Astrocyte of the spinal cord (primary cell): ENCODE measurements around the gene BCL2L13.

Source experiments
- DNase-seq: peaks from one replicate; pipeline ENCODE4 v3.0.0; 2011; ENCODE audit warnings: low read depth, low spot score
- H3K4me3 ChIP-seq: 2 replicates; pipeline ENCODE4 v1.5.1; 2011; ENCODE audit warnings: low read depth, mild to moderate bottlenecking, low read length, moderate library complexity
- in situ Hi-C: cut with HindIII; loops from 2 replicates; pipeline ENCODE4 v1.10.0; 2017; ENCODE audit warnings: low sequenced_read_pairs
- TF ChIP-seq, protein P1 (sequence below): IDR thresholded peaks from 2 replicates; pipeline ENCODE4 v1.5.1; 2012; ENCODE audit warnings: low read depth, mild to moderate bottlenecking, low read length, inconsistent platforms

Gene BCL2L13

DNA sequence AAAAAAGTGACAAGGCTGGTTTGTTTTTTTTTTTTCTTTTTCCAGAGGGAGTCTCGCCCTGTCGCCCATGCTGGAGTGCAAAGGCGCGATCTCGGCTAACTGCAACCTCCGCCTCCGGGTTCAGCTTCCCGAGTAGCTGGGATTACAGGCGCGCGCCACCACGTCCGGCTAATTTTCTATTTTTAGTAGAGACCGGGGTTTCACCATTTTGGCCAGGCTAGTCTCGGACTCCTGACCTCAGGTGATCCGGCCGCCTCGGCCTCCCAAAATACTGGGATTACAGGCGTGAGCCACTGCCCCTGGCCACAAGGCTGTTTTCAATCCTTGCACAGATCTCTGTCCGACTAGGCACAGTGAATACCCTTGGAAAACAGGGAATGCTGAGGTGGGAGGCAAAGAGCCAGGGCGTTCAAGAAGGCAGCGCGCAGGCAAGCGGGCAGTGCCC lies 10.6 kb upstream of the BCL2L13 start:
- in situ Hi-C loops, result no loop called here
- TF ChIP-seq, protein P1, sequence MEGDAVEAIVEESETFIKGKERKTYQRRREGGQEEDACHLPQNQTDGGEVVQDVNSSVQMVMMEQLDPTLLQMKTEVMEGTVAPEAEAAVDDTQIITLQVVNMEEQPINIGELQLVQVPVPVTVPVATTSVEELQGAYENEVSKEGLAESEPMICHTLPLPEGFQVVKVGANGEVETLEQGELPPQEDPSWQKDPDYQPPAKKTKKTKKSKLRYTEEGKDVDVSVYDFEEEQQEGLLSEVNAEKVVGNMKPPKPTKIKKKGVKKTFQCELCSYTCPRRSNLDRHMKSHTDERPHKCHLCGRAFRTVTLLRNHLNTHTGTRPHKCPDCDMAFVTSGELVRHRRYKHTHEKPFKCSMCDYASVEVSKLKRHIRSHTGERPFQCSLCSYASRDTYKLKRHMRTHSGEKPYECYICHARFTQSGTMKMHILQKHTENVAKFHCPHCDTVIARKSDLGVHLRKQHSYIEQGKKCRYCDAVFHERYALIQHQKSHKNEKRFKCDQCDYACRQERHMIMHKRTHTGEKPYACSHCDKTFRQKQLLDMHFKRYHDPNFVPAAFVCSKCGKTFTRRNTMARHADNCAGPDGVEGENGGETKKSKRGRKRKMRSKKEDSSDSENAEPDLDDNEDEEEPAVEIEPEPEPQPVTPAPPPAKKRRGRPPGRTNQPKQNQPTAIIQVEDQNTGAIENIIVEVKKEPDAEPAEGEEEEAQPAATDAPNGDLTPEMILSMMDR, result no peak
- H3K4me3 ChIP-seq, result peak overlapping the region; percentile 100
- DNase-seq, result no peak

DNA sequence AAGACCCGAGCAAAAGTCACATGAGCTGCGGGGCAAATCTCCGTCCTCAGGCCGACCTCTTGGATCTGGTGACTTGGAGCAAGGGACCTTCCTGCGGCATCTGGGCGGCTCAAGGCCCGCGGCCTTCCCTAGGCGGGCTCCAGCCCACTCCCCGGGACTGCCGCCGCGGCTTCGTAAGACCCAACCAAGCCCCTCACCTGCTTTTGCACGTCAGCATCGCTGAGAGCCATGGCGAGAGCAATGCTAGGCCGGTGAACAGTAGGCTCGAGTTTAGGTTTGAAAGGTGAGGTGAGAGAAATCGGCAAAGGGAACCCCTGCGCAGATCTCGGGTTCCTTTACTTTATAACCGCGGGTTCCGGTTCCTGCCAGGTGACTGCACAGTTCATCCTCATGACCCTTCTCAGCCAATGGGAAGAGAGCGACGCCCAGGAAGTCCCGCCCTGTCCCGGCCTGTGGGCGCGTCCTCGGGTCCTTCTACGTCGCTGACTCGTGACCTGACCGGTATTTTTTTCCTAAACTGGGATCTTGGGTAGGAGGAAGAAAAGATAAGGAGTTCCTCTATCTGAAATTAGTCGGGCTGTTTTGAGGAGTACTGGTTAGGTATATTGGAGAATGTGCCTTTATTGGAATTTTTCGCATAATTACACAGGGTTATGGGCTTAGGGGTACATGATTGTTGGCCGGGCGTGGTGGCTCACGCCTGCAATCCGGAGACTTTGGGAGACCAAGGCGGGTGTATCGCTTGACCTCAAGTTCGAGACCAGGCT lies 10.0 kb upstream of the BCL2L13 start, which contains the start of gene ATP6V1E1:
TSS of gene ATP6V1E1 (minus strand) at position 344 of the 767 bp plus-strand sequence. CDS start at position 230, 114 bp downstream.
- TF ChIP-seq, protein P1, result no peak
- peak; percentile 97 for DNase-seq
- in situ Hi-C loops, result no loop called here
- peak within 1 kb of the TSS; percentile 100 for H3K4me3 ChIP-seq

DNA sequence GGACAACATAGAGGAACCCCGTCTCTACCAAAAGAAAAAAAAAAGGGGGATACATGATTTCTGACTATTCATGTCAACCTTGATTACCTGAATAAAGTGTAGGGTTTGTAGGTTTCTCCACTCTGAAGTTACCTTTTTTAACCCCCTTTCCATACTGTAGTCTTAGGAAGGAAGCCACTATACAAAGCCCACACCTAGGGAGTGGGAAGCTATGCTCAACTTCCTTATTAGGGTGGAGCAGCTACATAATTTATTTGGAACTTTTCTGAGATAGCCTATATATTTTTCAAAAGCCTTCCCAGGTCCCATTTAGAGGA lies 9.4 kb upstream of the BCL2L13 start:
- in situ Hi-C loops, result no loop called here
- no peak for DNase-seq
- TF ChIP-seq, protein P1, result no peak
- H3K4me3 ChIP-seq, result peak overlapping the region; percentile 100

DNA sequence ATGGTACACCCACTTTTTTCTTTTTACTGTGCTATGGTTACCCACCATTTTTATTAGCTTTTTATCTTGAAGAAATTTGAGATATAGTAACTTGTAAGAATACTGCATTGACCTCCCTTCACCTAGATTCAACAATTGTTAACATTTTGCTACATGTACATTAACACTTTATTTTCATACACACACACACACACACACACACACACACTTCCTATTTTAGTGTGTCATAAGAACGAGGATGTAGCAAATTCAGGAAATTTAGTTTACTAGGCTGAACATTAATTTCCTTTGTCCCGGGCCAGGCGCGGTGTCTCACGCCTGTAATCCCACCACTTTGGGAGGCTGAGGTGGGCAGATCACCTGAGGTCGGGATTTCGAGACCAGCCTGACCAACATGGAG lies 8.9 kb upstream of the BCL2L13 start:
- TF ChIP-seq, protein P1, result no peak
- no peak for DNase-seq
- H3K4me3 ChIP-seq, result no peak overlapping the region
- in situ Hi-C loops, result no loop called here

DNA sequence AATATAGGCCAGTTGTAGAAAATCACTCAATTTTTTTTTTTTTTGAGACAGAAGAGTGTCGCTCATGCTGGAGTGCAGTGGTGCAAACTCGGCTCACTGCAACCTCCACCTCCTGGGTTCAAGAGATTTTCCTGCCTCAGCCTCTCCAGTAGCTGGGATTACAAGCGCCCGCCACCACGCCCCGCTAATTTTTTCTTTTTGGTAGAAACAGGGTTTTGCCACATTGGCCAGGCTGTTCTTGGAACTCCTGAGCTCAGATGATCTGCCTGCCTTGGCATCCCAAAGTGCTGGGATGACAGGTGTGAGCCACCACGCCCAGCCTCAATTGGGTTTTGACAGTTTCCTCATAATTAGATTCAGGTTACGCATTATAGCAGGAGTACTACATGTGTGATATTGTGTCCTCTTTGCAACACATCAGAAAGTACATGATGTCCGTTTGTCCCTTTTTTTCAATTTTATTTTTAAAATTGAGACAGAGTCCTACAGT lies 7.4 kb upstream of the BCL2L13 start:
- in situ Hi-C loops, result no loop called here
- no peak overlapping the region for H3K4me3 ChIP-seq
- TF ChIP-seq, protein P1, result no peak
- no peak for DNase-seq

DNA sequence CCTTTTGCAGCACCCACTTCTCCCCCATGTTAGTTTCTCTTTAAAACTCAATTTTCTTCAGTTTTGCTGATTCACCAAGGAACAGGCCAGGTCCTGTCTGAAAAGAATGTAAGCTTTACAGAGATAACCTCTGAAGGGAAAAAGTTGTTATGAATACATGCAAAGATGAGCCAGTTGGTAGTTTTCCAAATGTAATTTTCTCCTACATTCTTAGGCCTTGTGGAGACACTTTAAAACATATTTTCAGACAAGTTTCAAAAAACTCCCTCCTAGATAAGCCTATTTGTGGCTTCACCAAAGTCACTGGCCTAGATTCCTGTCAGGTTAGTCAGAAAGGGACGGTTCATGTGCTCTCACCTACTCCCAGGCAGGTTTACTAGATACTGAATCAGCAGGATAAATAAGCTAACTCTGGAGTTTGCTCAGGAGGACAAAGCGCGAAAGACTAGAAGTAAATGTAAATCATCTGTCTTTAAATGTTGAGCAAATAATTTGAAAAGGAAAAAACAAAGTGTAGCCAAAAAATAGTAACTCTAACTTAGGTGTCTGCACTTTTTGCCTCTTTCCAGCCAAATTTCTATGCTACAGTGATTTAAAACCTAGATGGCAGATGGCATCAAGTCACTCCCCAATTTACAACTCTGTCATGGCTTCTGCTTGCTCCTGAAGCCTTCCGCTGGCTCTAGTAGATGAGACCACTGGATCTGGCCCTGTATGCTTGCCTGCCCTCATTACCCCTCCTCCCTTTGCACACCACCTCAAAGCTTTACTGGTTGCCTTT lies 5.2 kb upstream of the BCL2L13 start:
- no peak overlapping the region for H3K4me3 ChIP-seq
- in situ Hi-C loops, result no loop called here
- DNase-seq, result peak; percentile 65
- TF ChIP-seq, protein P1, result no peak
